ENCODE results near the gene CSNK2A3. TPM values are rescaled to one million over a fixed set of nuclear protein-coding genes. Genes with fewer than 3 reads are reported as not detected.

Gene CSNK2A3
- total and polyA plus RNA-seq, 2 donors (not counting 1 experiment from before 2014, with no cell fraction given): 2.3 TPM

- Histone ChIP-seq H3K4me1 (ENCODE audit: control insufficient read depth, extremely low read depth, insufficient read depth, low read length) (peaks cover 6% of the 10 kb centered on the region), H3K79me2 (ENCODE audit: control insufficient read depth, insufficient read depth, low read length) (no peaks in the 10 kb centered on the region), H4K20me1 (ENCODE audit: control insufficient read depth, extremely low read depth, insufficient read depth, low read length) (no peaks in the 10 kb centered on the region), H3K27me3 (ENCODE audit: control insufficient read depth, insufficient read depth, low read length) (no peaks in the 10 kb centered on the region), H3K27ac (ENCODE audit: insufficient read depth, low read length) (no peak overlapping the region), H3K4me2 (ENCODE audit: extremely low read depth, insufficient read depth, low read length) (no peak overlapping the region), H3K4me3 (replicated peaks in 1 of 4; ENCODE audit: control extremely low read depth in 1 of 4, insufficient read depth in 1 of 4, low read depth in 3 of 4, low read length in 4 of 4) (no peak overlapping the region), H3K9ac (ENCODE audit: insufficient read depth, low read length) (no peak overlapping the region), H3K9me3 (ENCODE audit: control insufficient read depth, insufficient read depth, low read depth, low read length) (no peaks in the 10 kb centered on the region), H3K36me3 (ENCODE audit: control insufficient read depth, insufficient read depth, low read length) (no peaks in the 10 kb centered on the region), H2AFZ (ENCODE audit: low read length) (no peak overlapping the region)
- TF ChIP-seq CTCF (conservative IDR thresholded peaks at IDR 0.05 in 1 of 2, IDR thresholded peaks at IDR 0.05 in 1 of 2; ENCODE audit: low read depth in 1 of 2, low read length in 2 of 2): no peak
- no peak for TF ChIP-seq EZH2 (IDR thresholded peaks at IDR 0.05; ENCODE audit: low read length, missing control alignments)
- DNase-seq (ENCODE audit: low read depth in 2 of 2): no peak
Observed at GRCh38 chr11:11400121-11400520, 47.1 kb upstream of the CSNK2A3 start.

GRCh38 chr11:11397781-11398180, 44.7 kb upstream of the CSNK2A3 start:
- H3K36me3 ChIP-seq (ENCODE audit: control insufficient read depth, insufficient read depth, low read length): no peaks in the 10 kb centered on the region
- H4K20me1 ChIP-seq (ENCODE audit: control insufficient read depth, extremely low read depth, insufficient read depth, low read length): no peaks in the 10 kb centered on the region
- no peak overlapping the region for H3K4me3 ChIP-seq (replicated peaks in 1 of 4; ENCODE audit: control extremely low read depth in 1 of 4, insufficient read depth in 1 of 4, low read depth in 3 of 4, low read length in 4 of 4)
- H3K27ac ChIP-seq (ENCODE audit: insufficient read depth, low read length): no peak overlapping the region
- H3K4me2 ChIP-seq (ENCODE audit: extremely low read depth, insufficient read depth, low read length): no peak overlapping the region
- no peaks in the 10 kb centered on the region for H3K79me2 ChIP-seq (ENCODE audit: control insufficient read depth, insufficient read depth, low read length)
- DNase-seq (ENCODE audit: low read depth in 2 of 2): no peak
- TF ChIP-seq CTCF (conservative IDR thresholded peaks at IDR 0.05 in 1 of 2, IDR thresholded peaks at IDR 0.05 in 1 of 2; ENCODE audit: low read depth in 1 of 2, low read length in 2 of 2) (no peak), EZH2 (IDR thresholded peaks at IDR 0.05; ENCODE audit: low read length, missing control alignments) (no peak)
- no peak overlapping the region for H3K9ac ChIP-seq (ENCODE audit: insufficient read depth, low read length)
- no peaks in the 10 kb centered on the region for H3K9me3 ChIP-seq (ENCODE audit: control insufficient read depth, insufficient read depth, low read depth, low read length)
- peaks cover 6% of the 10 kb centered on the region for H3K4me1 ChIP-seq (ENCODE audit: control insufficient read depth, extremely low read depth, insufficient read depth, low read length)
- no peak overlapping the region for H2AFZ ChIP-seq (ENCODE audit: low read length)
- no peaks in the 10 kb centered on the region for H3K27me3 ChIP-seq (ENCODE audit: control insufficient read depth, insufficient read depth, low read length)

- TF ChIP-seq CTCF (conservative IDR thresholded peaks at IDR 0.05 in 1 of 2, IDR thresholded peaks at IDR 0.05 in 1 of 2; ENCODE audit: low read depth in 1 of 2, low read length in 2 of 2): no peak
- no peak for TF ChIP-seq EZH2 (IDR thresholded peaks at IDR 0.05; ENCODE audit: low read length, missing control alignments)
- Histone ChIP-seq H3K4me2 (ENCODE audit: extremely low read depth, insufficient read depth, low read length) (peak overlapping the region; percentile 68), H3K36me3 (ENCODE audit: control insufficient read depth, insufficient read depth, low read length) (no peaks in the 10 kb centered on the region), H3K9me3 (ENCODE audit: control insufficient read depth, insufficient read depth, low read depth, low read length) (no peaks in the 10 kb centered on the region), H3K4me1 (ENCODE audit: control insufficient read depth, extremely low read depth, insufficient read depth, low read length) (peaks cover 6% of the 10 kb centered on the region), H3K27me3 (ENCODE audit: control insufficient read depth, insufficient read depth, low read length) (no peaks in the 10 kb centered on the region), H2AFZ (ENCODE audit: low read length) (no peak overlapping the region), H3K4me3 (replicated peaks in 1 of 4; ENCODE audit: control extremely low read depth in 1 of 4, insufficient read depth in 1 of 4, low read depth in 3 of 4, low read length in 4 of 4) (no peak overlapping the region), H4K20me1 (ENCODE audit: control insufficient read depth, extremely low read depth, insufficient read depth, low read length) (no peaks in the 10 kb centered on the region), H3K9ac (ENCODE audit: insufficient read depth, low read length) (no peak overlapping the region), H3K27ac (ENCODE audit: insufficient read depth, low read length) (peak overlapping the region; percentile 85), H3K79me2 (ENCODE audit: control insufficient read depth, insufficient read depth, low read length) (no peaks in the 10 kb centered on the region)
- peak in 1 of 2 donors; percentile 61 for DNase-seq (ENCODE audit: low read depth in 2 of 2)
Observed at GRCh38 chr11:11397036-11397415, 44.0 kb upstream of the CSNK2A3 start.

Data from fibroblast of lung (primary cell).